Omental fat pad (tissue), 4 donors: Measurements from ENCODE around the gene DCAF17. TPM values are rescaled to one million over a fixed set of nuclear protein-coding genes. Genes with fewer than 3 reads are reported as not detected.

Source experiments
- ATAC-seq: fragments of 150-250 bp; one replicate; pipeline ENCODE4 v1.9.1; 2016; ENCODE audit warnings: mild to moderate bottlenecking, moderate library complexity; ENCODE audit not compliant: low FRiP score
- DNase-seq: peaks from one replicate; pipeline ENCODE4 v3.0.0-alpha.2; 2019; ENCODE audit warnings: low spot score
- CTCF ChIP-seq, 3 donors: fragments of 450-650 bp; IDR thresholded peaks; one replicate each; pipeline ENCODE4 v1.5.1; 2016 to 2017; ENCODE audit warnings: antibody characterized with exemption in 3 of 3, mild to moderate bottlenecking in 3 of 3, moderate library complexity in 2 of 3
- total RNA-seq, 4 donors: library from RNA; depleted of rRNA; stranded (reverse); fragments of >200 nt; gene quantifications; one replicate each; pipeline ENCODE4 v1.1.0, GENCODE V29; 2016

The DCAF17 gene
- total RNA-seq, 4 donors from 2014 or later, result 9.9 to 25.7 (median 15.1) TPM

- no peak for ATAC-seq
- no peak for TF ChIP-seq CTCF (IDR thresholded peaks at IDR 0.05)
- no peak for DNase-seq
These were observed 78.7 kb downstream of the DCAF17 start for GRCh38 chr2:171512683-171513195.

DNA sequence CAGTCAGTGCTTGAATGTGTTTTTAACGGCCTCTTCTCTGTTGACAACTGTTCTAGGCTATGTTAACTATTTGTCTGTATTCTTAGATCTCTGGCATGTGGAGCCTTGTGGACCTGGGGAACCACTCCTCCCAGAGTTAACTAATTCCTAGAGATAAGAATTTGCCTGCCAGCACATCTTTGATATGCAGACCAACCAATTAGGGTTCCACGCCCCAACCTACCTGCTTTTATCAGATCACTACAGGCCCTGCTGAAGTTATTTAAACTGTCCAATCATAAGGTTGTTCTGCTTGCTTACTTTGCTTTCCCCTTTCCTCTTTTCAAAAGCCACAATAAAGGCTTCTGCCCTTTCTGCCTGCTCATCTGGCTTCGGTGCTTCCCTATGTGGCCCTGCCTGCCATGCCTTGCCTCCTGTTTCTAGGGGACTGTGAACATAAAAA, 79.7 kb downstream of the DCAF17 start:
- TF ChIP-seq CTCF (IDR thresholded peaks at IDR 0.05), result no peak
- ATAC-seq (no peak), DNase-seq (no peak)

DNA sequence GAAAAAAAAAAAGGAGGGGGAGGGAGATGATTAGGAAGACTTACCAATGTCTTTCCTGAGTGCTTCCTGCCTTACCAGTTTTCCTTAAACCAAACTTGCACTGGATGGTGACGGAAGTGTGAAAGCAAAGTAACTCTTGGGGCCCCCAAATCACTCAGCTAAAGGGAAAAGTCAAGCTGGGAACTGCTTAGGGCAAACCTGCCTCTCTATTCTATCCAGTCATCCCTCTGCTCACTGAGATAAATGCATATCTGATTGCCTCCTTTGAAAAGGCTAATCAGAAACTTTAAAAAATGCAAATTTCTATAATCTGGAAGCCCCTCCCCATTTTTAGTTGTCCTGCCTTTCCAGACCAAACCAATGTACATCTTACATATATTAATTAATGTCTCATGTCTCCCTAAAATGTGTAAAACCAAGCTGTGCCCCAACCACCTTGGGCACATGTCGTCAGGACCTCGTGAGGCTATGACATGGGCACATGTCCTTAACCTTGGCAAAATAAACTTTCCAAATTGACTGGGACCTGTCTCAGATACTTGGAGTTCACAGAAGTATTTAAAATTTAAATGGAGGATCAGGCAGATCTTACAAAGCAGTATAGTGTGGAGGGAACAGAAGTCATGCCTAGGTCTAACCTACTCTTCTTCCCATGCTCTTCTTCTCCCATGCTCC, 81.0 kb downstream of the DCAF17 start:
- no peak for DNase-seq
- no peak for TF ChIP-seq CTCF (IDR thresholded peaks at IDR 0.05)
- no peak for ATAC-seq

- DNase-seq, result no peak
- no peak for TF ChIP-seq CTCF (IDR thresholded peaks at IDR 0.05)
- ATAC-seq, result no peak
These were observed 81.8 kb downstream of the DCAF17 start for GRCh38 chr2:171515672-171516298.

GRCh38 chr2:171516793-171517192, 82.8 kb downstream of the DCAF17 start:
- ATAC-seq, result no peak
- TF ChIP-seq CTCF (IDR thresholded peaks at IDR 0.05), result no peak

DNA sequence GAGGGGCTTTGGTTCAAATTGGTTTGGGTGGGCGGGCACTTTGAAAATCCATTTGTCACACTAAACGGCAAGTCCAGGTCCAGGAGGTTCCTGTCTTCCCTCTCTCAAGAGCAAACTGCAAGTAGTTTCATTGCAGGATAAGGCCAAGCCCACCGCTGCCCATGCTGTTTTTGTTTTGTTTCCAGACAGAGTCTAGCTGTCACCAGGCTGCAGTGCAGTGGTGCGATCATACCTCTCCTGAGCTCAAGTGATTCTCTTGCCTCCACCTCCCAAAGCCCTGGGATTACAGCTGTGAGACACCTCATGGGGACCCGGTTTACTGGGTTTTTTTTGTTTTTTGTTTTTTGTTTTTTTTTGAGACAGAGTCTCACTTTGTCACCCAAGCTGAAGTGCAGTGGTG, 86.4 kb downstream of the DCAF17 start:
- ATAC-seq, result no peak
- no peak for TF ChIP-seq CTCF (IDR thresholded peaks at IDR 0.05)
- DNase-seq, result no peak

More at GRCh38 chr2:171516793-171517192, 82.8 kb downstream of the DCAF17 start:
- DNase-seq, result no peak
